Measurements from ENCODE around the gene EME1. TPM values are rescaled to one million over a fixed set of nuclear protein-coding genes. Genes with fewer than 3 reads are reported as not detected.

Gene EME1
- total RNA-seq, 2 donors from 2014 or later: 42.9 to 43.1 TPM

DNA sequence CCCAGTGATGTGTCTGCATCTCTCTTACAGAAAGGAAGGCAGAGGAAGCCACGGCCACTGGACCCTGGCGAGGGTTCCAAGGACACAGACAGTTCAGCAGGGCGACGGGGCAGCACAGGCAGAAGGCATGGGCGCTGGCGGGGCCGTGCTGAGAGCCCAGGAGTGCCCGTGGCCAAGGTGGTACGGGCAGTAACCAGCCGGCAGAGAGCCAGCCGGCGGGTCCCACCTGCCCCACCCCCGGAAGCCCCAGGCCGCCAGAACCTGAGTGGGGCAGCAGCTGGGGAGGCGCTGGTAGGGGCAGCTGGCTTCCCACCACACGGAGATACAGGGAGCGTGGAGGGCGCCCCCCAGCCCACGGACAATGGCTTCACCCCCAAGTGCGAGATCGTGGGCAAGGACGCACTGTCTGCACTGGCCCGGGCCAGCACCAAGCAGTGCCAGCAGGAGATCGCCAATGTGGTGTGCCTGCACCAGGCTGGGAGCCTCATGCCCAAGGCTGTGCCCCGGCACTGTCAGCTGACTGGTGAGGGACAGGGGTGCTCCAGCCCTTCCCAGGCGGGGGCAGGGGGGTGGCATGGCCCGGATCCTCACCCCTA, 19.3 kb upstream of the EME1 start:
- H3K4me1 Mint-ChIP-seq (ENCODE audit: low read depth): peaks cover 17% of the 10 kb centered on the region
- no peak overlapping the region for H3K27ac Mint-ChIP-seq
- ATAC-seq (replicated peaks in 1 of 2): no peak
- no peak overlapping the region for H3K4me3 Mint-ChIP-seq
- no peaks in the 10 kb centered on the region for H3K36me3 Mint-ChIP-seq (ENCODE audit: insufficient read depth in 2 of 2)
- DNase-seq: no peak
- H3K27me3 Mint-ChIP-seq (ENCODE audit: low read depth): no peaks in the 10 kb centered on the region
- H3K9me3 Mint-ChIP-seq: no peaks in the 10 kb centered on the region

- peaks cover 12% of the 10 kb centered on the region for H3K4me1 Mint-ChIP-seq (ENCODE audit: low read depth)
- H3K4me3 Mint-ChIP-seq: no peak overlapping the region
- H3K9me3 Mint-ChIP-seq: no peaks in the 10 kb centered on the region
- H3K27me3 Mint-ChIP-seq (ENCODE audit: low read depth): no peaks in the 10 kb centered on the region
- no peak for ATAC-seq (replicated peaks in 1 of 2)
- no peak for DNase-seq
- no peak overlapping the region for H3K27ac Mint-ChIP-seq
- H3K36me3 Mint-ChIP-seq (ENCODE audit: insufficient read depth in 2 of 2): no peaks in the 10 kb centered on the region
Observed at GRCh38 chr17:50354198-50354597, 18.8 kb upstream of the EME1 start.

GRCh38 chr17:50354776-50355175, 18.3 kb upstream of the EME1 start:
- no peaks in the 10 kb centered on the region for H3K27me3 Mint-ChIP-seq (ENCODE audit: low read depth)
- DNase-seq: no peak
- no peaks in the 10 kb centered on the region for H3K9me3 Mint-ChIP-seq
- no peak for ATAC-seq (replicated peaks in 1 of 2)
- H3K27ac Mint-ChIP-seq: no peak overlapping the region
- H3K36me3 Mint-ChIP-seq (ENCODE audit: insufficient read depth in 2 of 2): no peaks in the 10 kb centered on the region
- H3K4me1 Mint-ChIP-seq (ENCODE audit: low read depth): peaks cover 10% of the 10 kb centered on the region
- H3K4me3 Mint-ChIP-seq: no peak overlapping the region

GRCh38 chr17:50355336-50355700, 17.7 kb upstream of the EME1 start:
- no peak overlapping the region for H3K4me3 Mint-ChIP-seq
- no peaks in the 10 kb centered on the region for H3K36me3 Mint-ChIP-seq (ENCODE audit: insufficient read depth in 2 of 2)
- peaks cover 9% of the 10 kb centered on the region for H3K4me1 Mint-ChIP-seq (ENCODE audit: low read depth)
- DNase-seq: no peak
- no peaks in the 10 kb centered on the region for H3K27me3 Mint-ChIP-seq (ENCODE audit: low read depth)
- no peak overlapping the region for H3K27ac Mint-ChIP-seq
- no peak for ATAC-seq (replicated peaks in 1 of 2)
- no peaks in the 10 kb centered on the region for H3K9me3 Mint-ChIP-seq

- H3K9me3 Mint-ChIP-seq: no peaks in the 10 kb centered on the region
- H3K27ac Mint-ChIP-seq: no peak overlapping the region
- ATAC-seq (replicated peaks in 1 of 2): no peak
- no peaks in the 10 kb centered on the region for H3K36me3 Mint-ChIP-seq (ENCODE audit: insufficient read depth in 2 of 2)
- H3K4me1 Mint-ChIP-seq (ENCODE audit: low read depth): peaks cover 4% of the 10 kb centered on the region
- no peak for DNase-seq
- H3K4me3 Mint-ChIP-seq: no peak overlapping the region
- H3K27me3 Mint-ChIP-seq (ENCODE audit: low read depth): no peaks in the 10 kb centered on the region
Observed at GRCh38 chr17:50355701-50356341, 17.2 kb upstream of the EME1 start.

DNA sequence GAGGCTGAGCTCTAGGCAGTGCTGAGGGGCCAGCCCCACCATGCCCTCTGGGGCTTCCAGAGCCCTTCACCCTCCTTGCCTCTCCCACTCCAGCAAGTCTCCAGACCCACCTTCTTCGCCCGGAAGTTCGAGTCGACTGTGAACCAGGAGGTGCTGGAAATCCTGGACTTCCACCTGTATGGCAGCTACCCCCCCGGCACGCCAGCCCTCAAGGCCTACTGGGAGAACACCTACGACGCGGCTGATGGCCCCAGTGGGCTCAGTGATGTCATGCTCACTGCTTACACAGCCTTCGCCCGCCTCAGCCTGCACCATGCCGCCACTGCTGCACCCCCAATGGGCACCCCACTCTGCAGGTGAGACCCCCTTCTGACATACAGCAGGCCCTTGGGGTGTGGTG, 16.6 kb upstream of the EME1 start:
- no peak for ATAC-seq (replicated peaks in 1 of 2)
- H3K27me3 Mint-ChIP-seq (ENCODE audit: low read depth): no peaks in the 10 kb centered on the region

GRCh38 chr17:50356892-50357510, 16.0 kb upstream of the EME1 start:
- no peak overlapping the region for H3K4me3 Mint-ChIP-seq
- H3K9me3 Mint-ChIP-seq: no peaks in the 10 kb centered on the region
- no peaks in the 10 kb centered on the region for H3K36me3 Mint-ChIP-seq (ENCODE audit: insufficient read depth in 2 of 2)
- no peak for DNase-seq
- no peaks in the 10 kb centered on the region for H3K27me3 Mint-ChIP-seq (ENCODE audit: low read depth)
- no peak overlapping the region for H3K27ac Mint-ChIP-seq
- peaks cover 4% of the 10 kb centered on the region for H3K4me1 Mint-ChIP-seq (ENCODE audit: low read depth)
- no peak for ATAC-seq (replicated peaks in 1 of 2)

More for the DNA sequence above, 16.6 kb upstream of the EME1 start:
- Mint-ChIP-seq H3K36me3 (ENCODE audit: insufficient read depth in 2 of 2) (no peaks in the 10 kb centered on the region), H3K9me3 (no peaks in the 10 kb centered on the region), H3K4me1 (ENCODE audit: low read depth) (no peaks in the 10 kb centered on the region), H3K4me3 (no peak overlapping the region), H3K27ac (no peak overlapping the region)
- no peak for DNase-seq

DNA sequence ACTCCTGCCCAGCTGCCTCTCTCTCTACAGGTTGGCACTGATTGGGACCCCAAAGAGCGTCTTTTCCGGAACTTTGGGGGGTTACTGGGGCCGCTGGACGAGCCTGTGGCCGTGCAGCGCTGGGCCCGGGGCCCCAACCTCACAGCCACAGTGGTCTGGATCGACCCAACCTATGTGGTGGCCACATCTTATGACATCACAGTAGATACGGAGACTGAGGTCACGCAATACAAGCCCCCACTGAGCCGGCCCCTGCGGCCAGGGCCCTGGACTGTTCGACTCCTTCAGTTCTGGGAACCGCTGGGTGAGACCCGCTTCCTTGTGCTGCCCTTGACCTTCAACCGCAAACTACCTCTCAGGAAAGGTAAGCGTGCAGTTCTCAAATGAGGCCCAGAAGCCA, 14.9 kb upstream of the EME1 start:
- no peak overlapping the region for H3K27ac Mint-ChIP-seq
- H3K9me3 Mint-ChIP-seq: no peaks in the 10 kb centered on the region
- no peaks in the 10 kb centered on the region for H3K27me3 Mint-ChIP-seq (ENCODE audit: low read depth)
- ATAC-seq (replicated peaks in 1 of 2) (no peak), DNase-seq (no peak)
- H3K4me1 Mint-ChIP-seq (ENCODE audit: low read depth): peaks cover 10% of the 10 kb centered on the region
- no peak overlapping the region for H3K4me3 Mint-ChIP-seq
- H3K36me3 Mint-ChIP-seq (ENCODE audit: insufficient read depth in 2 of 2): no peaks in the 10 kb centered on the region

DNA sequence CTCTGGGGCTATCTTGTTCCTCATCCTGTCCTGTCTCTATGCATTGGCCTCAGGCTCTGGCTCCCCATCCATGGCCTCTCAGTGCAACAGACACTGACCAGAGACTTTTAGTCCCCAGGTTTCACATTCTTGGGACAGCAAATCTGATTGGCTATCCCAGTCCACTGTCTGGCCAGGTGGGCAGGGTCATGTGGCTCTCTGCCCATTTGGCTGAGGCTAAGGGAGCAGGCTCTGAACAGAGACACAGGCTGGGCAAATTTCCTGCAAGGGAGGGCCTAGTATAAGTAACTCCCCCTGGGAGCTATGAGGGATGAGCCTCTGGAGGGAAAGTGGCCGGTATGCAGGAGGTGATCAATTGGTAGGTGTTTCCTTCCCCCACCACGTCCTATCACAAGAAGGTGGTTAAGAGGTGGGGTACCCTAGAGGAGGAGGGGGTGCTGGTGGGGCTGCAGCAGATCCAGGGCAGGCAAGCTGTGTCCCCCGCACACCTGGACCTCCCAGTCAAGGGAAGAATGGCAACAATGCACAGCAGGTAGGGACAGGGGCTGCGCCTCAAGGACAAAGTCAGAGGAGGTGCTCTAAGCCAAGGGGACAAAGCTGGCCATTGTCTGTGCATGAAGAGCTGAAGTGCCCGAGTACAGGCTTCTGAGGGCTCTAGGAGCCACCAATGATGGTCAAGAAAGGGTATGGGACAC, 13.9 kb upstream of the EME1 start:
- Mint-ChIP-seq H3K27me3 (ENCODE audit: low read depth) (no peaks in the 10 kb centered on the region), H3K36me3 (ENCODE audit: insufficient read depth in 2 of 2) (no peaks in the 10 kb centered on the region), H3K27ac (no peak overlapping the region), H3K9me3 (no peaks in the 10 kb centered on the region), H3K4me3 (no peak overlapping the region), H3K4me1 (ENCODE audit: low read depth) (peaks cover 10% of the 10 kb centered on the region)
- ATAC-seq (replicated peaks in 1 of 2): no peak
- DNase-seq: no peak

- Mint-ChIP-seq H3K27ac (no peak overlapping the region), H3K4me3 (no peak overlapping the region), H3K36me3 (ENCODE audit: insufficient read depth in 2 of 2) (no peaks in the 10 kb centered on the region), H3K4me1 (ENCODE audit: low read depth) (peaks cover 10% of the 10 kb centered on the region), H3K27me3 (ENCODE audit: low read depth) (no peaks in the 10 kb centered on the region), H3K9me3 (no peaks in the 10 kb centered on the region)
- DNase-seq (no peak), ATAC-seq (replicated peaks in 1 of 2) (no peak)
Observed at GRCh38 chr17:50359998-50360461, 13.0 kb upstream of the EME1 start.

- DNase-seq (no peak), ATAC-seq (replicated peaks in 1 of 2) (no peak)
- no peaks in the 10 kb centered on the region for H3K27me3 Mint-ChIP-seq (ENCODE audit: low read depth)
- no peaks in the 10 kb centered on the region for H3K9me3 Mint-ChIP-seq
- no peaks in the 10 kb centered on the region for H3K36me3 Mint-ChIP-seq (ENCODE audit: insufficient read depth in 2 of 2)
- H3K27ac Mint-ChIP-seq: no peak overlapping the region
- peaks cover 10% of the 10 kb centered on the region for H3K4me1 Mint-ChIP-seq (ENCODE audit: low read depth)
- H3K4me3 Mint-ChIP-seq: no peak overlapping the region
Observed at GRCh38 chr17:50360486-50361115, 12.4 kb upstream of the EME1 start.

DNA sequence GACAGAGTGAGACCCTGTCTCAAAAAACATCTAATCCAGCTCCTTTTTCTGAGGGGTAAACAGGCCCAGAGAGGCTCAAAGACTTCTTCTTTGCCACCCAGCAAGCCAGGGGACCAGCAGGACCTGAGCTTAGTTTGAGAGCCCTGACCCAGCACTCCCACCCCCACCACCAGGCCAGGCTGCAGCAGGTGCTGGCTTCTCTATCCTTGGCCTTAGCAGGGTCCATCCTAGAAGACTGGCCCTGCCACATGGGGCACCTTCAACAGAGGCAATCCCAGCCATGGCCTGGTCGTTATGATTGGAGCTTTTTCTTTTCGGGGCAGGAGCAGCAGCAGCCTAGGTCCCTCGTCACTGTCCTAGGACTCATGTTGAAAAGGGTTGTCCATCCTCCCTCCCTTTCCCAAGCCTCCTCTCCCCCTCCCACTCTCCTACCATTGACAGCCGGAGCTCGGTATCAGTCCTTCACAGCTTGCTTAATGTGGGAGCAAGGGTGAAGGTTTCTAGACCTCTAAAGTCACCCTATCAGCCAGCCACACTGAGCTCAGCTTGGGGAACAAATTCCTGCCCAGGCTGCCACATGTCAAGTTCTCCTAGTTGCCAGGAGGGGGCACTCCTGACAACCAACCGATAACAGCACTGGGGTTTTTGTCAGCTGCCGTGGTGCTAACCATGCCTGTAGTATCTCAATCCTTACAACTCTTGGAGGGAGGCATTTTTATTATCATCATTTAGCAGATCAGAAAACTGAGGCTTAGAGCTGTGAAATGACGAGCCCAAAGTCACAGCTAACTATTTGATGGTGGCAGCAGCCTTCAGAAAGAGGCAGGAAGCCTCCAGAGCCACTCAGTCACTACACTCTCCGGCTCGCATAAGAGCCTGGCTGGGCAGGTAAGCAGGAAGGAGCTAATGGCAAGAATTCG, 11.2 kb upstream of the EME1 start:
- no peaks in the 10 kb centered on the region for H3K9me3 Mint-ChIP-seq
- no peaks in the 10 kb centered on the region for H3K27me3 Mint-ChIP-seq (ENCODE audit: low read depth)
- H3K36me3 Mint-ChIP-seq (ENCODE audit: insufficient read depth in 2 of 2): no peaks in the 10 kb centered on the region
- peaks cover 10% of the 10 kb centered on the region for H3K4me1 Mint-ChIP-seq (ENCODE audit: low read depth)
- peak; percentile 51 to 53 for DNase-seq
- peak overlapping the region; percentile 13 for H3K27ac Mint-ChIP-seq
- ATAC-seq (replicated peaks in 1 of 2): peak; percentile 76 to 80
- H3K4me3 Mint-ChIP-seq: peak overlapping the region in 1 of 2 donors; percentile 3
